ENCODE results near the gene MCOLN3.

MCOLN3 gene

DNA sequence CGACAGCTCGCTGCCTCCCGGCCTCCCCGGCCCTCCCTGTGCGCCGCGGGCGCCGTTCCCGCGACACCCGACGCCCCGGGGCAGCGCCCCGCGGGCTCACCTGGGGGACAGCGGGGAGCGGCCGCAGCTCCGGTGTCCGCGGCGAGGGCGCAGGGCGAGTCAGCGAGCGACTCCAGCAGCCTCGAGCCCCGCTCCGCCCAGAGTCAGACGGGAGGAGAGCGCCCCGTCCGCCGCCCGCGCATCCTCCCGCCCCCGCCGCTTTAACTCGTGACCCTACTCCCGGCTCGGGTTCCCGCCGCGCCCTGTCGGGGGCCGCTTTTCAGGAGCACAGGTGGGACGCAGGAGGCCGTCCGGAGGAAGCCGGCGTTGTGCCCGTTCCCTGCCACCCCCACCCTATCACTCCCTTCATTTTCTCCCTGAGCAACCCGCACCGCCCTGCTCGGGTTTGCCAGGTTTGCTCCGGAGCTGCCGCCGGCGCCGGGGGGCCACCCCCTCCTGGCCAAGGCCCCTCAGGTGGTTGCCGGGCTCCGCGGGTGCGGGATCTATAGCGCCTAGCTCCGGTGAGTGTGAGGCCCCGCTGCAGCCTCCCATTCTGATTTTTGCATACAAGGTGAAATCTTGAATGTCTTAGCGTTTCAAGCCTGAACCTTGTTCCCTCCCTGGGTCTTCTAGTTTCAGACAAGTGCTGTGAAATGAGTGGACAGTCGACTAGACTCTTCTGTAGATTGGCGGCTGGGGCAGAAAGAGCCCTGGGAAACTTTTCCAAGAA, at the start of gene MCOLN3:
TSS of gene MCOLN3 (minus strand) at position 205 of the 769 bp plus-strand sequence. CDS start 3,140 bp downstream, outside the sequence.
- DNase-seq, result peak in 1 of 4 experiments; percentile 29

DNA sequence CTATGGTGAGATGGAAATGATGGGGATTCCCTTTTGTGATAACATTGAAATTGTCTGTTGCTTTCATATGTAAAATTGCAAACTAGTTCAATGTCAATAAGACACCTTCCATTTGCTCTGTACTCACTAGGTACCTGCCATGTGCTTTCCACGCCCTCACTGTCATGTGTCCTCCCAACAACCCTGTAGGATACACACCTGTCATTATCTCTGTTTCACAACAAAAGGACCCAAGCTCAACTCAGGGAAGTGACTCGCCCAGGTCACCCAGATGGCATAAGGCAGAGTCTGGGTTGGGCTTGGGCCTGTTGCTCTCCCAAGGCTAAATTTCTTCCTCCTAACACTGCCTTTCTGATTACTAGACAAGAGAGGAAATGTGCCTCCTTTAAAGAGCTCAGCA, 45.3 kb upstream of the MCOLN3 start:
- no peak for DNase-seq

- DNase-seq, result no peak
Observed at GRCh38 chr1:85091671-85092280, 43.5 kb upstream of the MCOLN3 start.

- no peak for DNase-seq
Observed at GRCh38 chr1:85090225-85090624, 41.9 kb upstream of the MCOLN3 start.

GRCh38 chr1:85089203-85089602, 40.9 kb upstream of the MCOLN3 start:
- DNase-seq, result no peak

DNA sequence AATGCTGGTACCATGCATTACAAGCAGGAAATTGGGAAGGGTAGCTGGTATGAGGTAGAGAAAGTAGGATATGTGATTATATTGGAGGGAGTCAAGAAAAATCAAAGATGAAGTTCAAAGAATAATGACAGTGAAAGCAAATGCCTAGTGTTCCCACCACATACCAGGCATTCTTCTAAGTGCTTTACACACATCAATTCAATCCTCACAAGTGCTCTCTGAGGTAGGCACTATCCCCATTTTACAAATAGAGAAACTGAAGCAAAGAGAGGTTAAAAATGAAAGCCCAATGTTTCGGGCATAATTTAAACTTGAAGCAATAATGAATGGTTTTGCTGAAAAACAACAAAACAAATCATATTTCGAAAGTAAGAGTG, 40.1 kb upstream of the MCOLN3 start:
- no peak for DNase-seq

DNA sequence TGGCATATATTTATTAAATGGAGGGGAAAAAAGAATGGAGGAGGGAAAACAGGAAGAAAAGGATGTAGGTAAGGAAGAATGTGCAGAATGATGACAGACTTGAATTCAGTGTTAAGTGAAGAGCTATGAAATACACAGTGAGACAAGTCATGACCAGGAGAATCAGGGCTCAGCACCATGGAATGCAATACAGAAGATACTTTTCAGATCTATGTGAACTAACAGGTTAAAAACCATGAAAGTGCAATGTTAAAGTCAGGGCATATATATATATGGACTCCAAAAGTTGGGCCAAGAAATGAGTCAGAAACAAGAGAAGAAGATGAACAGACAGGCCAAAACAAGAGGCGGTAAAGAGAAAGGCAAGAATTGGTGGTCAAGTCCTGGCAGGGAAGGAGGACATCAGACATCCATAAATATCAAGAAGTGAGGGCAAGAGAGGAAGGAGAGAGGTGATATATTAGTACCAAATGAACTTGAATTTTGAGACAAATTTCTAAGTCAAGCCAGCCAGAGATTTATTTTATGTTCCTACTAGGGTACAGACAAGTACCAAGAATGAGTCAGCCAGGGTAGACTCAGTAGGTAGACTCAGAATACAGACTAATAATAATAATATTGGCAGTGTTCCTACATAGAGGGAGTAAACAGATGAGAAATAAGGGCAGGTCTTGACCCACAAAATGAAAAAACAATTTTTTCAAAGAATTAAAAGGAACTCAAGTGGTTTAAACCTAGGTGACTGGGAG, 39.5 kb upstream of the MCOLN3 start:
- DNase-seq, result no peak

DNA sequence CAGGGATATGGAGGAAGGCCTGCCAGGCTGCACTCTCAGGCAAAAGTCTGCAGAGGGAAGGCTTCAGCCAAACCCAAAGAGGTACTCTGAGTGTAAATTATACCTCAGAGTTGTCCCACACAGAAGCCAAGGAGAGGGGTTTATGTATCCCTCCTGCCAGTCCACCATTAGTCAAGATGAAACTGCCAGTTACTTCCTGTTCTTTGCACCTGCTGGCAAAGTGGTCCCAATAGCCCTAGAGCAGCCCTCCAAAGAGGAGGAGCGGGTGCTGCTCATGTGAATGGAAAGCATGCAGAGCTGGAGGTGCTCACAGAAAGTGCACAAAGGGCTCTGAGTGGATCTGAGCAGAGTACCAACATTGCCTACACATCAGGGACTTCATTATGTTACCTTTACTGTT, 37.1 kb upstream of the MCOLN3 start:
- DNase-seq, result no peak

DNA sequence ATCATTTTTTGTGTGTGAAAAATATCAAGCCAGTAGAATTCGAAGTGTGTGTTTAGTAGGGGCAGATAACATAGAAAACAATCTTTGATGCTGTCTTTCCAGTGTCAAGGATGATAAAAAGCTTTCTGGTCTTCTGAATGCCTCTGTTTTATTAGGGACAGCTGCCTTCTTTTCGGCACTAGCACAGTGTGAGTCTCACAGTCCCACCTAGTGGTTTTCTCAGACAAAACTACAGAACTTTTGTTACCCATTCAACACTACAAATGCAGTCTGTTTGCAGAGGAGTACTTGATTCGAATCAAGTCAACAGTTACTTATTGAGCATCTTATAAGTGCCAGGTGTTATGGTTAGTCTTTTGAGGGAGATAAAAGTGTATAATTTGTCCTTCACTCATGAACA, 30.6 kb upstream of the MCOLN3 start:
- DNase-seq, result no peak

DNA sequence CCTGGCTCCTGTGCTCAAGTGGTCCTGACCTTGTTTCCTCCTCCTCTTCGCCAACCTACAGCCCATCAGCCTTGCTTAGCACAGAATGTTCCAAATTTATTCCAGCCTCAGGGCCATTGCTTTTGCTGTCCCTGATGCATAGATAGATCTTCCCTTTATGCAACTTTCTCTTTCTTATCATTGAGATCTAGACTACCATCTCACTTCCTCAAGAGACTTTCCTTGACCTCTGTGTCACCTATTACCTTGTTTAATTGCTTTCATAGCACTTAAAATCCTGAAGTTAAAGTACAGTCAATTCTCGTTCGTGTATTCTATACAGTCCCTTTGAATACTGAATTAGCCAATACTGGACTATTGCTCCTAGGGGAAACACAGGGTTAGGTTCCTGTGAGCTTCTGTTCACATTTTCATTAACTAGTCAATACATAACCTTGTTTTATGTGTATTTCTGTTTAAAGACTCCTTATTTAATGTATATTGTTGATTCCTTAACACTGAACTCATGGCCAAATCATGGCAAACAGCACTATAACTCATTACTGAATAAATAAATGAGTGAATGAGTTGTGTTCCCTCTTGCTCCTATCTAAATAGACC, 26.2 kb upstream of the MCOLN3 start:
- DNase-seq, result no peak

GRCh38 chr1:85070972-85071492, 22.7 kb upstream of the MCOLN3 start:
- no peak for DNase-seq

GRCh38 chr1:85068846-85069245, 20.5 kb upstream of the MCOLN3 start:
- DNase-seq, result no peak

DNA sequence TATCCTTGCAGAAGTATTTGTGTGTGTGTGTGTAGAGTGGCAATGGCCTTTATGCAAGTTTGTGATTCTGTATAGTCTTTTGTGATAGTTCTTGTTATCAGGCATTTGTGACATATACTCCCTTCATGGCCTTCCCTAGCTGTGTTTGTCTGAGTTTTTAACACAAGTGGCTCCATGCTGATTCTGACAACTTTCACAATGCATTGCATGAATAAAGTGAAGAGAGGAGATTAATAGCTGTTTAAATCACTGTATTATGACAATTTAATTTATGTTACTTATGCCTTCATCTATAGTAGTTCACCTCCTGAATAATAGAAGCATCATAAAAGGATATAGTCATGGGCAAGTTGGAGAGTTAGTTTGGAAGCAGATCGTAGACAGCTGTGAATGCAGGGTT, 17.2 kb upstream of the MCOLN3 start:
- no peak for DNase-seq

DNA sequence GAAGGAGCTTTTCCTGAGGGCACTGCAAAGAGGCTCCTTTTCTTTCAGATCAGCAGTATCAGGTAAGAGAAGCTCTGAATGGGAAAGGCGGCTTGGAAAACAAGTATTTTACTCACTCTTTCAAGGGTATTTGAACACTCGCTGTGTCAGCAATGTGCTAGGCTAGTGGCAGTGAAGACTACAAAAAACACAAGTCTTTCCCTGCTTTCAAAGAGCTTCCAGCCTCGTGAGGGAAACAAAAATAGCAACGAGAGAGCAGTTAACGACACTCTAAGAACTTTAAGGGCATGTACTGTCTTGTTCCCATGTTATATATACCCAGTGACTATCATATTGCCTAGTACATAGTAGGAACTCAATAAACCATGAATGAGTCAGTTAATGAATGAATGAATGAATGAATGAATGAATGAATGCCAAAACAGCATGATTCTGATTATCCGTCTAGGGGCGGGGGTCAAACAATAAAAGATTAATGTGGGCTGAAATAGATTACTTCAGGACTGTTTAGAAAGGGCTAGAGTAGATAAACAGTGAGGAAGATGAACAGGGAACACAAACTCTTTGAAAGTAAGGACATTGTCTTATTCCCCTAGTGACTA, 14.2 kb upstream of the MCOLN3 start:
- DNase-seq, result no peak

DNA sequence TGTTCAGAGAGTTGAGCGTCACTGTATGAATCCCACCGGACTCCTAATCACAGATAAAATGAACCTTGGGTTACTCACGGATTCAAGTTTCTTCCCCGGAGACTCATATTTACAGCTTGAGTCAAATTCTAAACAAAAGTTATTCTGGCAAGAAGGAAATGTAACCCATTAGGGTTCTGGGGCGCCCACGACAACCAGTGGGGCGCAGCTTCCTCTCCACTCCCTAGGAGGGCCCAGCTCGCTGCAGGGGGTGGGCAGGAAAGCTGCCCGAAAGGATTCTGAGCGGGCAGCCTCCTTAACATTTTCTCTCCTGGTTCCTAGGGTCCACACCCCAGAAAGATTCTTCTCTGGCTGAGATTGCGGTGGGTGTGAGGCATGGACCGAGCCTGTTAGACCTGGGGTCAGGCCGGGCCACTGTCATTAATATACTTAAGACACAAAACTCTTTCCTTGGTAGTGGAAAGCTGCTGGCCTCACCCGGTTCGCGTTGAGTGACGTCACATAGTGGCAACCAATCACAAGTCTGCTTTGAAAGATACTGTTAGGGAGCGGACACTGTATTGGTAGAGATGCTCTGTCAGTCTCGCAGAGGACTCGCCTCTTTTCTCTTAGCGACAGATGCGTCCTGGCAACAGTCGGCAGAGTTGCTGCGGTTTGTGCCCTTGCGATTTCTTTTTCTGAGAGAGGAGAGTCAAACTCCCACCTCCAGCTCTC, 13.6 kb upstream of the MCOLN3 start:
- peak; percentile 15 to 64 (median 45) for DNase-seq

- no peak for DNase-seq
Observed at GRCh38 chr1:85060038-85060437, 11.7 kb upstream of the MCOLN3 start.

DNA sequence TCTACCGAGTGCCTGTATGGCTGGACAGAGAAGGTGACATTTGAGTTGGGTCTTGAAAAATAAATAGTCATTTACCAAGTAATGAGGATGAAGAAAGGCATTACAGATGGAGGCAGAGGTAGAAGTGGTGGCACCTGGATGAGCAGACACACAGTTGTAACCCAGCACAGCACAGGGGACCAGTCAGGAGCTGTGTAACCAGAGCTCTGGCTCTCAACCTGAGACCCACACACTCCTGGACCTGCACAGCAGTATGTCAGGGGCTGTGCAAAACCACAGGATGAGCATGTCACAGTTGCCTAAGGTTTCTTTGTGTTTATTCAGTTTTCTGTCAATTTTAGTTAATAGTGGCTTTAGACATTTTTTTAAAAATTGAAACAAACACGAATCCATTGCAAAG, 11.3 kb upstream of the MCOLN3 start:
- no peak for DNase-seq

- no peak for DNase-seq
Observed at GRCh38 chr1:85058786-85059185, 10.5 kb upstream of the MCOLN3 start.

GRCh38 chr1:85058311-85058710, 10.0 kb upstream of the MCOLN3 start:
- no peak for DNase-seq

GRCh38 chr1:85054664-85055063, 6.4 kb upstream of the MCOLN3 start:
- no peak for DNase-seq

DNA sequence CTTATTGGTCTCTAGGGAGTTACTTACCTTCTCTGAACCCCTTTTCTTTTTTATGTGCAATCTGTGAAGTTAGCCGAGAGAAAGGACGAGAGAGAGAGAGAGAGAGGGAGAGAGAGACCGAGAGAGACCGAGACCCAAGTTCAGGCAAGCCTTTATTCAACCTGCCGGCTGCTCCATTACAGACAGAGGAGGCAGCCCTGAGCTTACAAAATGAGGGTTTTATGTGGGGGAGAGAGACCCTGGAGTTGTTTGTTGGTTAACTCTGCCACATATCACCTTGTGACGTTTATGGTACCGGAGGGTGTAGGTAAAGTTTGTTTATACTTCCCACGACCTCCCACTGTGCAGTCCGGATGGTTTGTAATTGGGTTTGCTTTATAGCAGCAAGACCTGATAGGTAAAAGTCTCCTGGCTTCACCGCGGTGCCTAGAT, 1.5 kb upstream of the MCOLN3 start:
- no peak for DNase-seq

Data from activated naive CD4-positive, alpha-beta T cell (primary cell).